Pulmonary artery endothelial cell (primary cell): ENCODE measurements around the gene TM9SF4. TPM values are rescaled to one million over a fixed set of nuclear protein-coding genes. Genes with fewer than 3 reads are reported as not detected.

Experiments
- DNase-seq: peaks from one replicate; pipeline ENCODE4 v3.0.0-alpha.2; 2011; ENCODE audit warnings: low read depth, low spot score
- total RNA-seq: library from RNA; depleted of rRNA; stranded (reverse); fragments of >200 nt; gene quantifications from 2 replicates; pipeline ENCODE4 v1.2.3, GENCODE V29; 2014

Gene TM9SF4
- total RNA-seq, 1 donor from 2014 or later: 24.4 TPM

- DNase-seq: no peak
Observed at GRCh38 chr20:32205843-32206759, 96.6 kb downstream of the TM9SF4 start.

GRCh38 chr20:32206760-32207625 is 97.5 kb downstream of the TM9SF4 start:
- DNase-seq: no peak

- DNase-seq: peak; percentile 43
Observed at GRCh38 chr20:32207626-32208498, 98.3 kb downstream of the TM9SF4 start, which contains the start of the genes PLAGL2 and POFUT1. Gene PLAGL2 (minus strand): TSS chr20:32207743. CDS start chr20:32202178, 5,565 bp downstream. Gene POFUT1 (plus strand): TSS chr20:32207880. CDS start chr20:32207942, 62 bp downstream.

- no peak for DNase-seq
Observed at GRCh38 chr20:32208499-32209154, 99.1 kb downstream of the TM9SF4 start.

- no peak for DNase-seq
Observed at GRCh38 chr20:32209850-32210605, 100.5 kb downstream of the TM9SF4 start.

GRCh38 chr20:32213870-32214269 is 104.4 kb downstream of the TM9SF4 start:
- no peak for DNase-seq

- DNase-seq: no peak
Observed at GRCh38 chr20:32215147-32215546, 105.6 kb downstream of the TM9SF4 start.

GRCh38 chr20:32215729-32216128 is 106.2 kb downstream of the TM9SF4 start:
- no peak for DNase-seq

- DNase-seq: no peak
Observed at GRCh38 chr20:32216179-32217142, 106.9 kb downstream of the TM9SF4 start.

Other genes starting within 250 kb of the TM9SF4 start
- not detected in 2 replicates for gene DUSP15, start 239.2 kb upstream of the TM9SF4 start, total RNA-seq
- gene TTLL9, start 239.1 kb upstream of the TM9SF4 start, total RNA-seq: 0.04 and 0.07 TPM in 2 replicates
- 5.7 and 6.2 TPM in 2 replicates for gene PDRG1, start 157.7 kb upstream of the TM9SF4 start, total RNA-seq
- not detected in 2 replicates for gene XKR7, start 141.6 kb upstream of the TM9SF4 start, total RNA-seq
- 6.4 and 10.3 TPM in 2 replicates for gene CCM2L, start 99.3 kb upstream of the TM9SF4 start, total RNA-seq
- gene HCK, start 57.5 kb upstream of the TM9SF4 start, total RNA-seq: not detected in 2 replicates
- 2.0 and 2.6 TPM in 2 replicates for gene PLAGL2, start 98.0 kb downstream of the TM9SF4 start, total RNA-seq
- gene POFUT1, start 98.2 kb downstream of the TM9SF4 start, total RNA-seq: 37.7 and 45.0 TPM in 2 replicates
- 31.6 and 34.3 TPM in 2 replicates for gene KIF3B, start 167.9 kb downstream of the TM9SF4 start, total RNA-seq
- gene ASXL1, start 248.6 kb downstream of the TM9SF4 start, total RNA-seq: 30.7 and 38.5 TPM in 2 replicates